Right lobe of liver (tissue), 6 donors: ENCODE results near the gene TMEM238. TPM values are rescaled to one million over a fixed set of nuclear protein-coding genes. Genes with fewer than 3 reads are reported as not detected.

Experiments used
- ATAC-seq, 4 donors: fragments of 200-7000 bp; cut with Tn5 transposase; one replicate each; pipeline ENCODE4 v1.9.1; 2020; ENCODE audit warnings: mild to moderate bottlenecking in 4 of 4, moderate library complexity in 4 of 4
- DNase-seq, 3 donors: peaks; one replicate each; pipeline ENCODE4 v3.0.0-alpha.2; 2020
- H3K27ac ChIP-seq, 3 donors: fragments of 200-600 bp; one replicate each; pipeline ENCODE4 v1.8.0; 2022
- H3K27me3 ChIP-seq, 2 donors: fragments of 200-600 bp; one replicate each; pipeline ENCODE4 v1.8.0; 2022
- H3K36me3 ChIP-seq, 4 donors: fragments of 200-600 bp; sonication (generic) in 1 of 4; one replicate each; pipeline versions ENCODE4 v1.5.1 to v1.8.0; 2017 to 2022; ENCODE audit warnings: control low read depth in 1 of 4
- H3K4me1 ChIP-seq, 4 donors: fragments of 200-600 bp; sonication (generic) in 1 of 4; one replicate each; pipeline versions ENCODE4 v1.5.1 to v1.8.0; 2017 to 2022; ENCODE audit warnings: control low read depth in 1 of 4
- H3K4me3 ChIP-seq, 3 donors: fragments of 200-600 bp; one replicate each; pipeline ENCODE4 v1.8.0; 2022
- H3K9me3 ChIP-seq, 4 donors: fragments of 200-600 bp; sonication (generic) in 1 of 4; one replicate each; pipeline versions ENCODE4 v1.5.1 to v1.8.0; 2017 to 2022; ENCODE audit warnings: control low read depth in 1 of 4
- POLR2A ChIP-seq: fragments of 450-650 bp; IDR thresholded peaks from one replicate; pipeline ENCODE4 v1.6.1; 2017; ENCODE audit warnings: antibody characterized with exemption, mild to moderate bottlenecking
- WGBS: methylation state at CpG from one replicate; pipeline ENCODE4 v1.1.6; 2018; ENCODE audit warnings: low coverage, low lambda C conversion rate; ENCODE audit not compliant: insufficient coverage; ENCODE audit errors: missing lambda C conversion rate; 5-methylcytosine and 5-hydroxymethylcytosine counted together
- intact Hi-C, 2 donors: fragments of 100-400 bp; cut with DNase I; formaldehyde crosslinking; loops; one replicate each; pipeline versions ENCODE4 v1.11.2 to v1.14.1; 2022
- total RNA-seq, 6 experiments: library from RNA; depleted of rRNA in 2 of 6; stranded (reverse); fragments of >200 nt in 2 of 6; fragmentation: NEBNext Ultra II Directional in 3 of 6; extraction: Animal tissue kit (Norgen Biotek cat#: 25700) in 3 of 6; gene quantifications; one replicate each; pipeline versions ENCODE4 v1.1.0 to v1.2.4, GENCODE V29; 2016 to 2023
- TF ChIP-seq, protein P1 (sequence below), 4 donors: fragments of 200-600 bp in 3 of 4; fragments of 450-650 bp in 1 of 4; IDR thresholded peaks; one replicate each; pipeline versions ENCODE4 v1.5.1 to v1.8.0; 2016 to 2022; ENCODE audit warnings: antibody characterized with exemption in 4 of 4, mild to moderate bottlenecking in 2 of 4
- donor health status: DM: no; HTN: yes; CAD: no.
- donor health status: DM: no; HTN: no; CAD: no.
- donor health status: DM: no; HTN: no; CAD: no.
- donor health status: DM: no; HTN: yes; CAD: no.
- donor health status: DM: no; HTN: yes; CAD: no.

Gene TMEM238
- total RNA-seq, 6 experiments from 2014 or later = 10.8 to 19.7 (median 14.8) TPM

GRCh38 chr19:55346725-55347441, 37.2 kb downstream of the TMEM238 start:
- no peak overlapping the region for H3K27ac ChIP-seq
- no peak overlapping the region for H3K4me3 ChIP-seq
- H3K4me1 ChIP-seq = no peaks in the 10 kb centered on the region
- TF ChIP-seq POLR2A = no peak
- TF ChIP-seq, protein P1, sequence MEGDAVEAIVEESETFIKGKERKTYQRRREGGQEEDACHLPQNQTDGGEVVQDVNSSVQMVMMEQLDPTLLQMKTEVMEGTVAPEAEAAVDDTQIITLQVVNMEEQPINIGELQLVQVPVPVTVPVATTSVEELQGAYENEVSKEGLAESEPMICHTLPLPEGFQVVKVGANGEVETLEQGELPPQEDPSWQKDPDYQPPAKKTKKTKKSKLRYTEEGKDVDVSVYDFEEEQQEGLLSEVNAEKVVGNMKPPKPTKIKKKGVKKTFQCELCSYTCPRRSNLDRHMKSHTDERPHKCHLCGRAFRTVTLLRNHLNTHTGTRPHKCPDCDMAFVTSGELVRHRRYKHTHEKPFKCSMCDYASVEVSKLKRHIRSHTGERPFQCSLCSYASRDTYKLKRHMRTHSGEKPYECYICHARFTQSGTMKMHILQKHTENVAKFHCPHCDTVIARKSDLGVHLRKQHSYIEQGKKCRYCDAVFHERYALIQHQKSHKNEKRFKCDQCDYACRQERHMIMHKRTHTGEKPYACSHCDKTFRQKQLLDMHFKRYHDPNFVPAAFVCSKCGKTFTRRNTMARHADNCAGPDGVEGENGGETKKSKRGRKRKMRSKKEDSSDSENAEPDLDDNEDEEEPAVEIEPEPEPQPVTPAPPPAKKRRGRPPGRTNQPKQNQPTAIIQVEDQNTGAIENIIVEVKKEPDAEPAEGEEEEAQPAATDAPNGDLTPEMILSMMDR (IDR thresholded peaks at IDR 0.05) = no peak
- peak in 1 of 3 donors; percentile 12 for DNase-seq
- no peaks in the 10 kb centered on the region for H3K36me3 ChIP-seq
- 90% methylated on average over 8 of the region's 41 CpGs for WGBS
- no peaks in the 10 kb centered on the region for H3K9me3 ChIP-seq
- H3K27me3 ChIP-seq = no peaks in the 10 kb centered on the region
- intact Hi-C loops = no loop called here
- ATAC-seq = no peak

DNA sequence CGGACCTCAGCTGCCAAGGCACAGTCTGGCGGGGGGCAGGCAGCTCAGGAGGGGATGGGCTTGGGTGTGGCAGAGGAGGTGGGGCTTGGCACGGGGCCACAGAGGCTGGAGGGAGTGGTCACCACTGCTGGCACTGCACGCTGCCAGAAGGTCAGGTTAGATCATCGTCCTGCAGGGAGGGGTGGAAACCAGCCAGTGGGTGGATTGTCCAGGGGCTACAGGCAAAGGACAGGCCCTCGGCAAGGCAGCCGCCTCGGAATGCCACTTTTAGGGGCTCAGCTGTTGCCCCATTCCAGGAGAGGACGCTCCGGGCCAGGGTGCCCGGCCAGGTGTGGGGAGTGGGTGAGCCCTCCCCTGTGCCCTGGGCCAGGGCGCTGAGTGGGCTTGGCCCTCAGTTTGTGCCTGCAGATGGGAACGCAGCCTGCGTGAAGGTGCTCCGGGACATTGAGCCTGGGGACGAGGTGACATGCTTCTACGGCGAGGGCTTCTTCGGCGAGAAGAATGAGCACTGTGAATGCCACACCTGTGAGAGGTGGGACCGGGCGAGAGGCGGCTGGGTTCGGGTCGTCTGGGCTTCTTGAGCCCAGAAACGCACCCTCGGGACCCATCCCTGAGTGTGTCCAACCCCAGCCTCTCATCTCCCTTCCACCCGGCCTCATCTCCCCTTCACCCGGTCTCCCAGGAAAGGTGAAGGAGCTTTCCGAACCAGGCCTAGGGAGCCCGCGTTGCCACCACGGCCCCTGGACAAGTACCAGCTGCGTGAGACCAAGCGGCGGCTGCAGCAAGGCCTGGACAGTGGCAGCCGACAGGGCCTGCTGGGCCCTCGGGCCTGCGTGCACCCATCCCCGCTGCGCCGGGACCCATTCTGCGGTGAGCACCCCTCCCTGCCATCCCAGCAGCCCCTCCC, 38.0 kb downstream of the TMEM238 start:
- H3K36me3 ChIP-seq = no peaks in the 10 kb centered on the region
- H3K4me3 ChIP-seq = no peak overlapping the region
- H3K4me1 ChIP-seq = no peaks in the 10 kb centered on the region
- TF ChIP-seq, protein P1 (IDR thresholded peaks at IDR 0.05) = no peak
- TF ChIP-seq POLR2A = no peak
- no peaks in the 10 kb centered on the region for H3K9me3 ChIP-seq
- ATAC-seq (peak in 2 of 4 donors; percentile 5 to 46), DNase-seq (peak in 1 of 3 donors; percentile 62)
- no peaks in the 10 kb centered on the region for H3K27me3 ChIP-seq
- intact Hi-C loops = no loop called here
- no peak overlapping the region for H3K27ac ChIP-seq
- WGBS = 96% methylated on average over 5 of the region's 43 CpGs

- no peak for ATAC-seq
- Histone ChIP-seq H3K27ac (no peak overlapping the region), H3K4me1 (peaks cover 0 to 6% (median under 1%) of the 10 kb centered on the region in 4 donors), H3K36me3 (no peaks in the 10 kb centered on the region), H3K9me3 (no peaks in the 10 kb centered on the region), H3K4me3 (no peak overlapping the region), H3K27me3 (no peaks in the 10 kb centered on the region)
- no peak for TF ChIP-seq POLR2A
- TF ChIP-seq, protein P1 (IDR thresholded peaks at IDR 0.05) = no peak
- 53% methylated on average over 3 of the region's 22 CpGs for WGBS
- intact Hi-C loops = no loop called here
- peak in 1 of 3 donors; percentile 11 for DNase-seq
Measured at GRCh38 chr19:55345101-55345817, 38.8 kb downstream of the TMEM238 start.

GRCh38 chr19:55344444-55344843, 39.6 kb downstream of the TMEM238 start:
- peaks cover 0 to 7% (median under 1%) of the 10 kb centered on the region in 4 donors for H3K4me1 ChIP-seq
- no peak overlapping the region for H3K27ac ChIP-seq
- no peak overlapping the region for H3K4me3 ChIP-seq
- no peak for TF ChIP-seq POLR2A
- TF ChIP-seq, protein P1 (IDR thresholded peaks at IDR 0.05) = no peak
- H3K27me3 ChIP-seq = no peaks in the 10 kb centered on the region
- no peaks in the 10 kb centered on the region for H3K9me3 ChIP-seq
- 83% methylated on average over 3 of the region's 9 CpGs for WGBS
- no peak for ATAC-seq
- intact Hi-C loops = no loop called here
- peak in 1 of 3 donors; percentile 22 for DNase-seq
- no peaks in the 10 kb centered on the region for H3K36me3 ChIP-seq
